DND-41 (cell line): ENCODE results near the gene NUP153.

ENCODE experiments used
- CTCF ChIP-seq: IDR thresholded peaks from 2 replicates; pipeline ENCODE4 v1.5.1; 2012; ENCODE audit warnings: borderline replicate concordance, low read length, moderate library complexity, mild to moderate bottlenecking; ENCODE audit not compliant: poor library complexity, severe bottlenecking; ENCODE audit errors: extremely low read depth
- EZH2 ChIP-seq: IDR thresholded peaks from 3 replicates; pipeline ENCODE4 v1.6.1; 2012; ENCODE audit warnings: borderline replicate concordance, low read depth, mild to moderate bottlenecking, moderate library complexity, low read length, inconsistent platforms; ENCODE audit not compliant: severe bottlenecking

GRCh38 chr6:17683428-17683827, 23.3 kb downstream of the NUP153 start:
- TF ChIP-seq CTCF (no peak), EZH2 (no peak)
